ENCODE measurements around the gene MOCS1. TPM values are rescaled to one million over a fixed set of nuclear protein-coding genes. Genes with fewer than 3 reads are reported as not detected.

MOCS1 gene
- total RNA-seq, 1 donor from 2014 or later, result 0.96 TPM

- no peaks in the 10 kb centered on the region for H3K4me1 Mint-ChIP-seq
- H3K9me3 Mint-ChIP-seq, result no peaks in the 10 kb centered on the region
- no peak overlapping the region for H3K27ac Mint-ChIP-seq
- H3K36me3 Mint-ChIP-seq (ENCODE audit: low read depth), result no peaks in the 10 kb centered on the region
- DNase-seq, result no peak
- intact Hi-C loops (cut with micrococcal nuclease), result no loop called here
- H3K4me3 Mint-ChIP-seq, result no peak overlapping the region
- peaks cover 13% of the 10 kb centered on the region for H3K27me3 Mint-ChIP-seq
Observed at GRCh38 chr6:39961178-39961577, 26.9 kb upstream of the MOCS1 start.

GRCh38 chr6:39958947-39959346 is 24.7 kb upstream of the MOCS1 start:
- Mint-ChIP-seq H3K4me1 (no peaks in the 10 kb centered on the region), H3K36me3 (ENCODE audit: low read depth) (no peaks in the 10 kb centered on the region), H3K9me3 (no peaks in the 10 kb centered on the region), H3K4me3 (no peak overlapping the region), H3K27ac (no peak overlapping the region), H3K27me3 (peaks cover 7% of the 10 kb centered on the region)
- intact Hi-C loops (cut with micrococcal nuclease), result no loop called here
- no peak for DNase-seq

GRCh38 chr6:39956936-39957335 is 22.7 kb upstream of the MOCS1 start:
- no peaks in the 10 kb centered on the region for H3K9me3 Mint-ChIP-seq
- no peaks in the 10 kb centered on the region for H3K36me3 Mint-ChIP-seq (ENCODE audit: low read depth)
- intact Hi-C loops (cut with micrococcal nuclease), result no loop called here
- H3K4me1 Mint-ChIP-seq, result no peaks in the 10 kb centered on the region
- H3K4me3 Mint-ChIP-seq, result no peak overlapping the region
- no peak overlapping the region for H3K27ac Mint-ChIP-seq
- H3K27me3 Mint-ChIP-seq, result peaks cover 4% of the 10 kb centered on the region
- no peak for DNase-seq

GRCh38 chr6:39953076-39953618 is 18.9 kb upstream of the MOCS1 start:
- no peak overlapping the region for H3K4me3 Mint-ChIP-seq
- intact Hi-C loops (cut with micrococcal nuclease), result no loop called here
- no peaks in the 10 kb centered on the region for H3K9me3 Mint-ChIP-seq
- H3K27ac Mint-ChIP-seq, result no peak overlapping the region
- DNase-seq, result no peak
- no peaks in the 10 kb centered on the region for H3K4me1 Mint-ChIP-seq
- H3K27me3 Mint-ChIP-seq, result peaks cover 2% of the 10 kb centered on the region
- no peaks in the 10 kb centered on the region for H3K36me3 Mint-ChIP-seq (ENCODE audit: low read depth)

GRCh38 chr6:39952167-39952566 is 17.9 kb upstream of the MOCS1 start:
- DNase-seq, result no peak
- Mint-ChIP-seq H3K36me3 (ENCODE audit: low read depth) (no peaks in the 10 kb centered on the region), H3K27ac (no peak overlapping the region), H3K4me1 (no peaks in the 10 kb centered on the region), H3K27me3 (peaks cover 2% of the 10 kb centered on the region), H3K4me3 (no peak overlapping the region), H3K9me3 (no peaks in the 10 kb centered on the region)
- intact Hi-C loops (cut with micrococcal nuclease), result no loop called here

- no peaks in the 10 kb centered on the region for H3K4me1 Mint-ChIP-seq
- no peaks in the 10 kb centered on the region for H3K9me3 Mint-ChIP-seq
- intact Hi-C loops (cut with micrococcal nuclease), result no loop called here
- no peak overlapping the region for H3K4me3 Mint-ChIP-seq
- no peaks in the 10 kb centered on the region for H3K27me3 Mint-ChIP-seq
- no peak overlapping the region for H3K27ac Mint-ChIP-seq
- DNase-seq, result no peak
- no peaks in the 10 kb centered on the region for H3K36me3 Mint-ChIP-seq (ENCODE audit: low read depth)
Observed at GRCh38 chr6:39951716-39952115, 17.5 kb upstream of the MOCS1 start.

GRCh38 chr6:39951191-39951590 is 16.9 kb upstream of the MOCS1 start:
- Mint-ChIP-seq H3K36me3 (ENCODE audit: low read depth) (no peaks in the 10 kb centered on the region), H3K27me3 (no peaks in the 10 kb centered on the region), H3K4me3 (no peak overlapping the region), H3K27ac (no peak overlapping the region), H3K4me1 (no peaks in the 10 kb centered on the region), H3K9me3 (no peaks in the 10 kb centered on the region)
- intact Hi-C loops (cut with micrococcal nuclease), result no loop called here
- DNase-seq, result no peak

- Mint-ChIP-seq H3K27ac (no peak overlapping the region), H3K4me1 (no peaks in the 10 kb centered on the region), H3K9me3 (no peaks in the 10 kb centered on the region), H3K4me3 (no peak overlapping the region), H3K36me3 (ENCODE audit: low read depth) (no peaks in the 10 kb centered on the region), H3K27me3 (no peaks in the 10 kb centered on the region)
- intact Hi-C loops (cut with micrococcal nuclease), result no loop called here
- DNase-seq, result no peak
Observed at GRCh38 chr6:39950125-39950720, 16.0 kb upstream of the MOCS1 start.

- Mint-ChIP-seq H3K36me3 (ENCODE audit: low read depth) (no peaks in the 10 kb centered on the region), H3K27ac (no peak overlapping the region), H3K4me3 (no peak overlapping the region), H3K9me3 (no peaks in the 10 kb centered on the region), H3K4me1 (no peaks in the 10 kb centered on the region), H3K27me3 (no peaks in the 10 kb centered on the region)
- no peak for DNase-seq
- intact Hi-C loops (cut with micrococcal nuclease), result no loop called here
Observed at GRCh38 chr6:39948199-39948791, 14.0 kb upstream of the MOCS1 start.

- Mint-ChIP-seq H3K27ac (no peak overlapping the region), H3K4me1 (no peaks in the 10 kb centered on the region), H3K9me3 (no peaks in the 10 kb centered on the region), H3K27me3 (no peaks in the 10 kb centered on the region), H3K4me3 (no peak overlapping the region), H3K36me3 (ENCODE audit: low read depth) (no peaks in the 10 kb centered on the region)
- intact Hi-C loops (cut with micrococcal nuclease), result no loop called here
- no peak for DNase-seq
Observed at GRCh38 chr6:39947611-39948068, 13.4 kb upstream of the MOCS1 start.

- Mint-ChIP-seq H3K4me1 (no peaks in the 10 kb centered on the region), H3K4me3 (no peak overlapping the region), H3K27me3 (no peaks in the 10 kb centered on the region), H3K9me3 (no peaks in the 10 kb centered on the region), H3K36me3 (ENCODE audit: low read depth) (no peaks in the 10 kb centered on the region), H3K27ac (no peak overlapping the region)
- DNase-seq, result no peak
- intact Hi-C loops (cut with micrococcal nuclease), result no loop called here
Observed at GRCh38 chr6:39945626-39946025, 11.4 kb upstream of the MOCS1 start.

GRCh38 chr6:39942903-39943580 is 8.8 kb upstream of the MOCS1 start:
- H3K27ac Mint-ChIP-seq, result no peak overlapping the region
- no peaks in the 10 kb centered on the region for H3K4me1 Mint-ChIP-seq
- intact Hi-C loops (cut with micrococcal nuclease), result no loop called here
- H3K9me3 Mint-ChIP-seq, result no peaks in the 10 kb centered on the region
- H3K27me3 Mint-ChIP-seq, result peaks cover 3% of the 10 kb centered on the region
- no peaks in the 10 kb centered on the region for H3K36me3 Mint-ChIP-seq (ENCODE audit: low read depth)
- H3K4me3 Mint-ChIP-seq, result no peak overlapping the region
- DNase-seq, result no peak

GRCh38 chr6:39941820-39942219 is 7.6 kb upstream of the MOCS1 start:
- intact Hi-C loops (cut with micrococcal nuclease), result no loop called here
- Mint-ChIP-seq H3K9me3 (no peaks in the 10 kb centered on the region), H3K27ac (no peak overlapping the region), H3K36me3 (ENCODE audit: low read depth) (no peaks in the 10 kb centered on the region), H3K4me3 (no peak overlapping the region), H3K27me3 (peaks cover 7% of the 10 kb centered on the region), H3K4me1 (no peaks in the 10 kb centered on the region)
- DNase-seq, result no peak

- no peak for DNase-seq
- H3K27me3 Mint-ChIP-seq, result peaks cover 7% of the 10 kb centered on the region
- no peak overlapping the region for H3K27ac Mint-ChIP-seq
- H3K9me3 Mint-ChIP-seq, result no peaks in the 10 kb centered on the region
- H3K36me3 Mint-ChIP-seq (ENCODE audit: low read depth), result no peaks in the 10 kb centered on the region
- intact Hi-C loops (cut with micrococcal nuclease), result no loop called here
- no peak overlapping the region for H3K4me3 Mint-ChIP-seq
- H3K4me1 Mint-ChIP-seq, result no peaks in the 10 kb centered on the region
Observed at GRCh38 chr6:39941138-39941537, 6.9 kb upstream of the MOCS1 start.
